ENCODE data around the gene GPA33.

The GPA33 gene

DNA sequence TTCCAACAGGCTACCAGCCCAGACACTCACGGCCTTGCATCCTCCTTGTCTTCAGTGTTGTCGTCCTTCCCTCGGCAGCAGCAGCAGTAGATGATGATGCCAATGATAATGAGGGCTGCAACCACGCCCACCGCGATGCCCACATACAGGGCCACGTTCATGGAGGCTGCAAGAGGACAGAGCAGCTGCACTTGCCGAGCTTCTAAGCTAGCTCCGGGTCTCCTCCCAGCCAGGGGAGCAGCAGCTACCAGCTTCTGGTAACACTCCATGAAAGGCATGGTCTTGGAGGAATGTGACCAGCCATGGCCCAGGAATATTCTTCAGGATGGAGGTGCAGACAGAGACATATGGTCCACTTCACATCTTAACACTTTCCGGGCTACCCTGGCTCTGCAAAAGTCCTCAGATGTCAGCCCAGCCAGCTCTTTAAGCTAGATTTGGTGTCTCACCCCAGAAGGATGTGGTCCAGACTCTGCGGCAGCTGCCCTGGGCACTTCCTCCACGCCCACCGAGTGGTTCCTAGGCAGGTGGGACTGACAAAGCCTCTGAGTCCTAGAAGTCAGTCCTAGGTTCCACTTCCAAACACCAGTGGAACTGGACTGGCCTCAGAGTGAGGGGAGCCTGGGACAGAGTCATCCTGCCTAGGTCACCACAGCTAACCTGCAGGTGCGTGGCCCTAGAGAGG, 35.1 kb downstream of the GPA33 start:
- TF ChIP-seq EZH2phosphoT487 (conservative IDR thresholded peaks at IDR 0.05; ENCODE audit: low read length) = no peak
- no peak for TF ChIP-seq CTCF (IDR thresholded peaks at IDR 0.05; ENCODE audit: insufficient read depth, low read length, poor library complexity, severe bottlenecking)

GRCh38 chr1:167054531-167054930, 35.6 kb downstream of the GPA33 start:
- no peaks in the 10 kb centered on the region for H3F3A ChIP-seq (ENCODE audit: insufficient read depth)
- H3K79me2 ChIP-seq (ENCODE audit: insufficient read depth, low read length) = no peaks in the 10 kb centered on the region
- no peaks in the 10 kb centered on the region for H3K27me3 ChIP-seq (ENCODE audit: low read length)
- no peak overlapping the region for H2AFZ ChIP-seq (ENCODE audit: low read depth, low read length, severe bottlenecking)
- no peaks in the 10 kb centered on the region for H3K9me2 ChIP-seq (replicated peaks; ENCODE audit: insufficient read depth, low read length)
- no peak overlapping the region for H3K9ac ChIP-seq (ENCODE audit: low read length)
- no peak for TF ChIP-seq EZH2phosphoT487 (conservative IDR thresholded peaks at IDR 0.05; ENCODE audit: low read length)
- TF ChIP-seq CTCF (IDR thresholded peaks at IDR 0.05; ENCODE audit: insufficient read depth, low read length, poor library complexity, severe bottlenecking) = no peak
- no peak overlapping the region for H3K4me3 ChIP-seq (ENCODE audit: insufficient read depth, low read length, poor library complexity, severe bottlenecking)
- H3K9me3 ChIP-seq (ENCODE audit: insufficient read depth, low read length) = no peaks in the 10 kb centered on the region
- no peaks in the 10 kb centered on the region for H3K36me3 ChIP-seq (ENCODE audit: low read length)
- H4K20me1 ChIP-seq (ENCODE audit: low read depth, low read length) = no peaks in the 10 kb centered on the region
- H3K27ac ChIP-seq (ENCODE audit: low read depth, low read length) = no peak overlapping the region
- no peak overlapping the region for H3K4me2 ChIP-seq (ENCODE audit: low read depth, low read length, poor library complexity, severe bottlenecking)

More for the DNA sequence above, 35.1 kb downstream of the GPA33 start:
- Histone ChIP-seq H3K79me2 (ENCODE audit: insufficient read depth, low read length) (no peaks in the 10 kb centered on the region), H3K36me3 (ENCODE audit: low read length) (no peaks in the 10 kb centered on the region), H3K4me3 (ENCODE audit: insufficient read depth, low read length, poor library complexity, severe bottlenecking) (no peak overlapping the region), H3K27ac (ENCODE audit: low read depth, low read length) (no peak overlapping the region), H3F3A (ENCODE audit: insufficient read depth) (no peaks in the 10 kb centered on the region), H3K27me3 (ENCODE audit: low read length) (no peaks in the 10 kb centered on the region), H3K9me3 (ENCODE audit: insufficient read depth, low read length) (no peaks in the 10 kb centered on the region), H4K20me1 (ENCODE audit: low read depth, low read length) (no peaks in the 10 kb centered on the region), H3K4me2 (ENCODE audit: low read depth, low read length, poor library complexity, severe bottlenecking) (no peak overlapping the region), H3K9me2 (replicated peaks; ENCODE audit: insufficient read depth, low read length) (no peaks in the 10 kb centered on the region), H3K9ac (ENCODE audit: low read length) (no peak overlapping the region), H2AFZ (ENCODE audit: low read depth, low read length, severe bottlenecking) (no peak overlapping the region)

- H3K79me2 ChIP-seq (ENCODE audit: insufficient read depth, low read length) = no peaks in the 10 kb centered on the region
- H3K9me3 ChIP-seq (ENCODE audit: insufficient read depth, low read length) = no peaks in the 10 kb centered on the region
- H3K4me2 ChIP-seq (ENCODE audit: low read depth, low read length, poor library complexity, severe bottlenecking) = no peak overlapping the region
- no peaks in the 10 kb centered on the region for H3K27me3 ChIP-seq (ENCODE audit: low read length)
- H3K4me3 ChIP-seq (ENCODE audit: insufficient read depth, low read length, poor library complexity, severe bottlenecking) = no peak overlapping the region
- no peak overlapping the region for H2AFZ ChIP-seq (ENCODE audit: low read depth, low read length, severe bottlenecking)
- TF ChIP-seq EZH2phosphoT487 (conservative IDR thresholded peaks at IDR 0.05; ENCODE audit: low read length) (no peak), CTCF (IDR thresholded peaks at IDR 0.05; ENCODE audit: insufficient read depth, low read length, poor library complexity, severe bottlenecking) (peak; percentile 30)
- H3F3A ChIP-seq (ENCODE audit: insufficient read depth) = no peaks in the 10 kb centered on the region
- no peaks in the 10 kb centered on the region for H3K36me3 ChIP-seq (ENCODE audit: low read length)
- H3K9me2 ChIP-seq (replicated peaks; ENCODE audit: insufficient read depth, low read length) = no peaks in the 10 kb centered on the region
- no peaks in the 10 kb centered on the region for H4K20me1 ChIP-seq (ENCODE audit: low read depth, low read length)
- no peak overlapping the region for H3K9ac ChIP-seq (ENCODE audit: low read length)
- H3K27ac ChIP-seq (ENCODE audit: low read depth, low read length) = no peak overlapping the region
Measured at GRCh38 chr1:167052389-167052788, 37.8 kb downstream of the GPA33 start.

All from SU-DHL-6 (cell line).